ENCODE measurements around the gene THBS1.
A peak's percentile ranks its signal among the peaks of the same experiment; 100 is the strongest.

THBS1 gene

DNA sequence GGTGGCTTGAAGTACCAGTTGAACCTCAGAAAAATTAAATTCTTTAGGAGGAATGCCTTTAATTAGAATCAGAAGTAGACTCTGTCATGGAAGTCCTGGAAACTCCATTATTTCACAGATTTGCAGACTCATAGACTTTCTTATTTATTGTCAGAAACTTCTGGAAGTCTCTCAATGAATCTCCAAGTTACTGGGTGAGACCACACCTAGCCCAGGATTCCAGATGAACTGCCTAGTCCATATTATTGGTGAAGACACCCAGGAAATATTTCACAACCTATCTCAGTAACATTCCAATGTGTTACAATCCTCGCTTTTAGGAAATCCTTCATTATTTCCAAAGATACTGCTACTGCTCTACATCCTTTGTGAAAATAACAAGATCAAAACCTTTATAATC, 6.5 kb upstream of the THBS1 start:
- Histone ChIP-seq H3K4me3 (ENCODE audit: low read depth, low read length) (no peak overlapping the region), H3K27ac (ENCODE audit: low read depth, low read length) (no peak overlapping the region), H3K9me3 (ENCODE audit: control insufficient read depth, insufficient read depth, low read depth, low read length) (no peaks in the 10 kb centered on the region), H3K9ac (ENCODE audit: low read length) (no peak overlapping the region), H3K4me1 (ENCODE audit: control insufficient read depth, insufficient read depth, low read length) (peaks cover 10% of the 10 kb centered on the region), H3K27me3 (ENCODE audit: control insufficient read depth, insufficient read depth, low read length) (0 out of 2 replicates have a peak, but pooled peaks cover 2% of the 10 kb centered on the region), H3K36me3 (ENCODE audit: control insufficient read depth, insufficient read depth, low read length) (no peaks in the 10 kb centered on the region)

DNA sequence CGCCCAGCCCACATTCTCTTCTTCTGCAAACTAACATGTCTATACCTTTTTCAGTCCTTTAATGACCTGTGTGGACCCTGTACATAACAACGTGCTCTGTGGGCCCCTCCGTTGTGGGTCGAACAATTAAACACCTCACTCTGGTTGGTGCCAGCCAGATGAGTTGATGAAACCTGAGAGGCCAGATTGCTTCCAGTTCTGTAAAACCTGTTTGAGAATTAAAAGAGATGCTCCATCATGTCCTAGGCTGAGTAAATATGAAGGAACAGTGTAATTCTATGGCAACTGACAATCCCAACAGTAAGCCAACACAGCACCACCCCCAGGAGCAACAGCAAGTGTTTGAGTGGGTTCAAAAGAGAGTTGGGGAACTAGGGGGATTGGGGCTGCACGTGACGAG, 5.7 kb upstream of the THBS1 start:
- 0 out of 2 replicates have a peak, but pooled peaks cover 3% of the 10 kb centered on the region for H3K27me3 ChIP-seq (ENCODE audit: control insufficient read depth, insufficient read depth, low read length)
- H3K9me3 ChIP-seq (ENCODE audit: control insufficient read depth, insufficient read depth, low read depth, low read length), result no peaks in the 10 kb centered on the region
- no peak overlapping the region for H3K27ac ChIP-seq (ENCODE audit: low read depth, low read length)
- no peak overlapping the region for H3K9ac ChIP-seq (ENCODE audit: low read length)
- H3K4me3 ChIP-seq (ENCODE audit: low read depth, low read length), result no peak overlapping the region
- H3K36me3 ChIP-seq (ENCODE audit: control insufficient read depth, insufficient read depth, low read length), result no peaks in the 10 kb centered on the region
- peaks cover 15% of the 10 kb centered on the region for H3K4me1 ChIP-seq (ENCODE audit: control insufficient read depth, insufficient read depth, low read length)

DNA sequence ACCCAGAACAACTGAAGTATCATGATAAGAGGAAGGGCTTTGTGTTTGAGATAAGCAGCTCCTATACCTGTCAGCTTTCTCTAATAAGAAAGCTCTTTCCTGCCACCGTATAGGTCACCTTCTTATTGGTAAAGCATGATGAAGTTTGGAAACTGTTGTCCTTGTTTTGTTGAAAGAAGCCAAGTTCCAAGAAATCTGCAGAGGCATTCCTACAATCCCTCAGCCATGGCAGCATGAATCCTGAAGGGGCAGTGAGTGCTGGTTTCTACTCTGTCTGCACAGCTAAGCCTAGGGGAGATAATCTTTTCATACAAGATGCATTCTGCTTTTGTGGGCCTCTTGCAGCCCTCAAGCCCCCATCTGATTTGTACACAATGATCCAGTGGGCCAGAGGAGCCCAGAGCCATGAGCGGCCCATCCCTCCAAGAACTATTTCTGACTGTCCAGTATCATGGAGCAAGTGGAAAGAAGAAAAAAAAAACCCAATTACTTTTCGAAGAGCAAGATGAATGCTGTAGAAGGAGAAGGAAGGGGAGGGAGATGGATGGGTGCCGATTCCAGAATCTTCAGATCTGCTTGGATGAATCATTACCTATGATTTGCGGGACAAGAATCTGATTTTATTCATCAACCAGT, 1.9 kb upstream of the THBS1 start:
- H3K36me3 ChIP-seq (ENCODE audit: control insufficient read depth, insufficient read depth, low read length), result peaks cover 18% of the 10 kb centered on the region
- peak overlapping the region; percentile 29; the same call in 1 of the 2 replicates for H3K27ac ChIP-seq (ENCODE audit: low read depth, low read length)
- 0 out of 2 replicates have a peak, but pooled peaks cover 3% of the 10 kb centered on the region for H3K27me3 ChIP-seq (ENCODE audit: control insufficient read depth, insufficient read depth, low read length)
- peak overlapping the region; percentile 96 for H3K9ac ChIP-seq (ENCODE audit: low read length)
- peak overlapping the region; percentile 79 for H3K4me3 ChIP-seq (ENCODE audit: low read depth, low read length)
- peaks cover 20% of the 10 kb centered on the region for H3K4me1 ChIP-seq (ENCODE audit: control insufficient read depth, insufficient read depth, low read length)
- H3K9me3 ChIP-seq (ENCODE audit: control insufficient read depth, insufficient read depth, low read depth, low read length), result no peaks in the 10 kb centered on the region

DNA sequence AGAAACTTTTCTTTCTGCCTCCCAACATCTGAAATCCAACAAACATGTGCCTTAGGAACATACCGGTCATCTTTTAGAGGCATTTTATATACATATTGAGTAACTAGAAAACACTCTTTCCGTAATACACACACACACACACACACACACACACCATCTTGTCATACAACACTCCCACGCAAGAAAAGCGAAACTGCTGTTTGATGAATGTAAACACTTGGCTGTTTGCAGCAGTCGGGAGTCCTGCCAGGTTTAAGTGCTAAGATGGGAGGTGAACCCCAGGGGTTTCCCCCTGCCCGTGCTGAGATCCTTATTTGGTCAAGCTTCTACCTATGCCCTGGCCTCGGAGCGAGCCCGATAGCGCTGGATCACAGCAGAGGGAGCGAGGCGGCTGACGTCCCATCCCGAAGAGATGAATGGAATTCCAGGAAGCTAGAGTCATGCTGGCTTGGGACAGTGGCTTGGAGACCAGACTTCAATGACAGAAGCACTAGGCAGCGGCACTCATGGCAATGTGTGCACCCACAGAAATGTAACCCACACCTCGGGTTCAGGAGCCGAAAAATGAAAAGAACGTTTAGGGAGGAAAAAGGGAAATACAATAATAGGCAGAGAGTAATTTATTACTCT, 1.3 kb upstream of the THBS1 start:
- H3K36me3 ChIP-seq (ENCODE audit: control insufficient read depth, insufficient read depth, low read length), result peaks cover 25% of the 10 kb centered on the region
- 0 out of 2 replicates have a peak, but pooled peaks cover 3% of the 10 kb centered on the region for H3K27me3 ChIP-seq (ENCODE audit: control insufficient read depth, insufficient read depth, low read length)
- H3K27ac ChIP-seq (ENCODE audit: low read depth, low read length), result peak overlapping the region; percentile 95
- no peaks in the 10 kb centered on the region for H3K9me3 ChIP-seq (ENCODE audit: control insufficient read depth, insufficient read depth, low read depth, low read length)
- H3K9ac ChIP-seq (ENCODE audit: low read length), result peak overlapping the region; percentile 96
- peak overlapping the region; percentile 79 for H3K4me3 ChIP-seq (ENCODE audit: low read depth, low read length)
- peaks cover 20% of the 10 kb centered on the region for H3K4me1 ChIP-seq (ENCODE audit: control insufficient read depth, insufficient read depth, low read length)

DNA sequence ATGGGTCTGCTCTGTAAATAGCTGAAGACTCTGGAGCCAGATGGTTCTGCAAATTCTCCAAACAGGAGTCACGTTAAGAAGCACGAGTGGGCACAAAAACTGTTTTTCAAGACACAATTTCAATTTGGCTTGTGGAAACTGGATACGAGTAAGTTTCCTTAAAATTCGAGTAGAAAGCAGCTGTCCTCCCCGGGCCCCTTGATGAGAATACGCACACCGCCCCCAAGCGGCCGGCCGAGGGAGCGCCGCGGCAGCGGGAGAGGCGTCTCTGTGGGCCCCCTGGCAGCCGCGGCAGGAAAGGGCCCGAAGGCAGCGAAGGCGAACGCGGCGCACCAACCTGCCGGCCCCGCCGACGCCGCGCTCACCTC, 778 bp upstream of the THBS1 start:
- H3K27me3 ChIP-seq (ENCODE audit: control insufficient read depth, insufficient read depth, low read length), result 0 out of 2 replicates have a peak, but pooled peaks cover 3% of the 10 kb centered on the region
- peaks cover 30% of the 10 kb centered on the region for H3K36me3 ChIP-seq (ENCODE audit: control insufficient read depth, insufficient read depth, low read length)
- peak overlapping the region; percentile 96 for H3K9ac ChIP-seq (ENCODE audit: low read length)
- no peaks in the 10 kb centered on the region for H3K9me3 ChIP-seq (ENCODE audit: control insufficient read depth, insufficient read depth, low read depth, low read length)
- peak overlapping the region; percentile 79 for H3K4me3 ChIP-seq (ENCODE audit: low read depth, low read length)
- peaks cover 20% of the 10 kb centered on the region for H3K4me1 ChIP-seq (ENCODE audit: control insufficient read depth, insufficient read depth, low read length)
- H3K27ac ChIP-seq (ENCODE audit: low read depth, low read length), result peak overlapping the region; percentile 95

DNA sequence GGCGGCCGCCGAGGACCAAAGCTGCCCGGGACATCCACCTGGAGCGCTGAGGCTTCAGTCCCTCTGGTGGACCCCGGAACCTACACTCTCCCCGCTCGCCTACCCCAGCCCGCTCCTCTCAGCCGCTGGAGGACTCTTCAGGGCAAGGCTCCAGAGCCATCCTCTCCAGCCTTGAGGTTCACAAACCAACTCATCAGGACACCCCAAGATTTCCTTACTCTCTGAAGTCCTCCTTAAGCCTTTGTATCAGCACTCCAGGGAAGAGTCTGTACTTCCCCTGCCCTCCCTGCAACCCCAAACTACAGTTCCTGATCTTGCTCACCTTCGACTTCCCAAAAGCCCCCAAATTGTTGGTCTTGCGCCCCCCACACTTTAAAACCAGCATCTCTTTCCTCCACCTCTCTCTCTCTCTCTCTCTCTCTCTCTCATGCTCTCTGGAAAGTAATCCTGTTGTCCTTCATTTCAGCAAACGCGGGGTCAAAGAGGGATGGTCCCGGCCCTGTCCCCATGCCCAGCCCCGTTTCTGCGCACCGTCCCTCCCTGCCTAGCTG, 438 bp downstream of the THBS1 start:
- H3K4me1 ChIP-seq (ENCODE audit: control insufficient read depth, insufficient read depth, low read length), result peaks cover 20% of the 10 kb centered on the region
- H3K9ac ChIP-seq (ENCODE audit: low read length), result peak overlapping the region; percentile 94
- H3K4me3 ChIP-seq (ENCODE audit: low read depth, low read length), result peak overlapping the region; percentile 79
- peak overlapping the region; percentile 39; the same call in 1 of the 2 replicates for H3K27ac ChIP-seq (ENCODE audit: low read depth, low read length)
- no peaks in the 10 kb centered on the region for H3K9me3 ChIP-seq (ENCODE audit: control insufficient read depth, insufficient read depth, low read depth, low read length)
- 0 out of 2 replicates have a peak, but pooled peaks cover 3% of the 10 kb centered on the region for H3K27me3 ChIP-seq (ENCODE audit: control insufficient read depth, insufficient read depth, low read length)
- H3K36me3 ChIP-seq (ENCODE audit: control insufficient read depth, insufficient read depth, low read length), result peaks cover 42% of the 10 kb centered on the region

DNA sequence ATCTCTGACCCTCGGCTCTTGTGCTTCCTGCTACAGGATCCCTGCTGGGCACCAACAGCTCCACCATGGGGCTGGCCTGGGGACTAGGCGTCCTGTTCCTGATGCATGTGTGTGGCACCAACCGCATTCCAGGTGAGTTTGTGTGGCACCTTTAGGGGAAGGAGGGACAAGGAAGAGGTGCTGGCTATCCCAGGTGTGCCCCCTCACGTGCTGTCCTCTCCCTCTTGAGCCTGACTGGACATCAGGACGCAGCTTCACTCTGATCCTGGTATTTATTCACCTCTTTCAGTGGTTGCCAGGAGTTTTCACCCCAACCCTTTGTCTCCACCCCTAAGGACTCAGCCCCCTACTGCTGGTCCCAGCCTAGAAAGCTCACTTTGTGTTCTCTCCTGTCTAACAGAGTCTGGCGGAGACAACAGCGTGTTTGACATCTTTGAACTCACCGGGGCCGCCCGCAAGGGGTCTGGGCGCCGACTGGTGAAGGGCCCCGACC, 960 bp downstream of the THBS1 start:
- H3K36me3 ChIP-seq (ENCODE audit: control insufficient read depth, insufficient read depth, low read length), result peaks cover 47% of the 10 kb centered on the region
- H3K27ac ChIP-seq (ENCODE audit: low read depth, low read length), result no peak overlapping the region

DNA sequence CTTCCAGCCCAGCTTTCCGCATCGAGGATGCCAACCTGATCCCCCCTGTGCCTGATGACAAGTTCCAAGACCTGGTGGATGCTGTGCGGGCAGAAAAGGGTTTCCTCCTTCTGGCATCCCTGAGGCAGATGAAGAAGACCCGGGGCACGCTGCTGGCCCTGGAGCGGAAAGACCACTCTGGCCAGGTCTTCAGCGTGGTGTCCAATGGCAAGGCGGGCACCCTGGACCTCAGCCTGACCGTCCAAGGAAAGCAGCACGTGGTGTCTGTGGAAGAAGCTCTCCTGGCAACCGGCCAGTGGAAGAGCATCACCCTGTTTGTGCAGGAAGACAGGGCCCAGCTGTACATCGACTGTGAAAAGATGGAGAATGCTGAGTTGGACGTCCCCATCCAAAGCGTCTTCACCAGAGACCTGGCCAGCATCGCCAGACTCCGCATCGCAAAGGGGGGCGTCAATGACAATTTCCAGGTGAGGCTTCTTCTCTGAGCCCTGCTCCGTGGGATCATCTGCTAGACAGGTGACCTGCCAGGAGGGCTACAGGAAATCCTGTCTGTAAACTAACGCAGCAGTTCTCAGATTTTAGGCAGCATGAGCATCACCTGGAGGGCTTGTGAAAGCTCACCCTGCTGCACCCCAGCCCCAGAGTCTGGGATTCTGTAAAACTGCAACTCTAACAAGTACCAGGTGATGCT, 1.6 kb downstream of the THBS1 start:
- Histone ChIP-seq H3K36me3 (ENCODE audit: control insufficient read depth, insufficient read depth, low read length) (peaks cover 53% of the 10 kb centered on the region), H3K27ac (ENCODE audit: low read depth, low read length) (no peak overlapping the region), H3K27me3 (ENCODE audit: control insufficient read depth, insufficient read depth, low read length) (0 out of 2 replicates have a peak, but pooled peaks cover 3% of the 10 kb centered on the region), H3K4me1 (ENCODE audit: control insufficient read depth, insufficient read depth, low read length) (peaks cover 20% of the 10 kb centered on the region), H3K9me3 (ENCODE audit: control insufficient read depth, insufficient read depth, low read depth, low read length) (no peaks in the 10 kb centered on the region), H3K9ac (ENCODE audit: low read length) (peak overlapping the region; percentile 94), H3K4me3 (ENCODE audit: low read depth, low read length) (peak overlapping the region; percentile 79)

More for the DNA sequence above, 960 bp downstream of the THBS1 start:
- peak overlapping the region; percentile 79 for H3K4me3 ChIP-seq (ENCODE audit: low read depth, low read length)
- H3K4me1 ChIP-seq (ENCODE audit: control insufficient read depth, insufficient read depth, low read length), result peaks cover 20% of the 10 kb centered on the region
- H3K27me3 ChIP-seq (ENCODE audit: control insufficient read depth, insufficient read depth, low read length), result 0 out of 2 replicates have a peak, but pooled peaks cover 3% of the 10 kb centered on the region
- H3K9me3 ChIP-seq (ENCODE audit: control insufficient read depth, insufficient read depth, low read depth, low read length), result no peaks in the 10 kb centered on the region
- H3K9ac ChIP-seq (ENCODE audit: low read length), result peak overlapping the region; percentile 94

DNA sequence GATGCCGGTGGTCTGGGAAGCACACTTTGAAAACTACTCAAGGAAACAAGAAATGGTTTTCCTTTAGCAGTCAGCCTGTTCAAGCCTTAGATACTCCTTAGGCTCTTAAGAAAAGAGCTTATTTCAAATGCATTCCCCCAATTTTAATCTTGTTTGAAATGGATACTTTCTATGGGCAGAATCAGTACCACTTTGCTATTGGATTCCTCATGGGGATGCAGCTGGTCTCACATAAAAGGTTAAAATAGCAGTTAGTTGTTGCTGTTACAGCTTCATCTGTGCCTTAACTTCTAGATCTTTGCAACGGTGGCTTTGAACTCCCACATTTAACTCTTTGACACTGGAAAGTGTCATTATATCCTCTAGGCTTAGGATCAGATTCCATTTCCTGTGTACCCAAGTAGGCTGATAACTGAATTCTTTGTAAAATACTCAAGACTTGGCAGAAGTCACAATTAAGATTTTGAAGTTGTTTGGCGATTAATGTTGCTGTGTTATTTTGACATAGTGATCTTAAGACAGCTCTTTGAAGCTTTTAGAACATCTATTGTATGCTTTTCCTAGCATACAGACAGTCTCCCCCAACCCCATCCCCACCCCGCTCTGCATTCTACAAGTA, 2.2 kb downstream of the THBS1 start:
- Histone ChIP-seq H3K27me3 (ENCODE audit: control insufficient read depth, insufficient read depth, low read length) (0 out of 2 replicates have a peak, but pooled peaks cover 3% of the 10 kb centered on the region), H3K9me3 (ENCODE audit: control insufficient read depth, insufficient read depth, low read depth, low read length) (no peaks in the 10 kb centered on the region), H3K27ac (ENCODE audit: low read depth, low read length) (no peak overlapping the region), H3K4me3 (ENCODE audit: low read depth, low read length) (peak overlapping the region; percentile 79), H3K9ac (ENCODE audit: low read length) (peak overlapping the region; percentile 94), H3K36me3 (ENCODE audit: control insufficient read depth, insufficient read depth, low read length) (peaks cover 60% of the 10 kb centered on the region), H3K4me1 (ENCODE audit: control insufficient read depth, insufficient read depth, low read length) (peaks cover 20% of the 10 kb centered on the region)

DNA sequence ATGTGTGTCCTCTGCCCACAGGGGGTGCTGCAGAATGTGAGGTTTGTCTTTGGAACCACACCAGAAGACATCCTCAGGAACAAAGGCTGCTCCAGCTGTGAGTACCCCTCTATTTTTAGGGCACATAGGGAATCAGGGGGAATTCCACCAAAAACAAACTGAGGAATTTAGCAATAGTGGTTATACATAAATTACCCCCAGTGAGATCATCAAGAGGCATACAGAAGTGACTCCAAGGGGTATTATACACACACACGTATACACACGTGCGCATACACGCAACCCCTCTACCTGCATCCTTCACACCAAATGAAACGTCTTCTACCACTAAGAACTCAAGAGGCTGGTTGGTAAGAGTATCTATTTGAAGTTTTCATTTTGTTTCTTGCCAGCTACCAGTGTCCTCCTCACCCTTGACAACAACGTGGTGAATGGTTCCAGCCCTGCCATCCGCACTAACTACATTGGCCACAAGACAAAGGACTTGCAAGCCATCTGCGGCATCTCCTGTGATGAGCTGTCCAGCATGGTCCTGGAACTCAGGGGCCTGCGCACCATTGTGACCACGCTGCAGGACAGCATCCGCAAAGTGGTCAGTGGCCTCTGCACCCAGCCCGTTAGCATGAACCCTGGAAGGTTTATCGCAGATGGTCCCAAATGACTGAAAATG, 2.9 kb downstream of the THBS1 start:
- Histone ChIP-seq H3K36me3 (ENCODE audit: control insufficient read depth, insufficient read depth, low read length) (peaks cover 66% of the 10 kb centered on the region), H3K27ac (ENCODE audit: low read depth, low read length) (no peak overlapping the region), H3K4me1 (ENCODE audit: control insufficient read depth, insufficient read depth, low read length) (peaks cover 17% of the 10 kb centered on the region), H3K9me3 (ENCODE audit: control insufficient read depth, insufficient read depth, low read depth, low read length) (no peaks in the 10 kb centered on the region), H3K4me3 (ENCODE audit: low read depth, low read length) (no peak overlapping the region), H3K9ac (ENCODE audit: low read length) (no peak overlapping the region), H3K27me3 (ENCODE audit: control insufficient read depth, insufficient read depth, low read length) (0 out of 2 replicates have a peak, but pooled peaks cover 3% of the 10 kb centered on the region)
